Measurements from ENCODE around the gene PSMC4. TPM values are rescaled to one million over a fixed set of nuclear protein-coding genes. Genes with fewer than 3 reads are reported as not detected.

Gene PSMC4
- total and polyA plus RNA-seq, 9 donors = 39.3 to 73.5 (median 57.0) TPM

DNA sequence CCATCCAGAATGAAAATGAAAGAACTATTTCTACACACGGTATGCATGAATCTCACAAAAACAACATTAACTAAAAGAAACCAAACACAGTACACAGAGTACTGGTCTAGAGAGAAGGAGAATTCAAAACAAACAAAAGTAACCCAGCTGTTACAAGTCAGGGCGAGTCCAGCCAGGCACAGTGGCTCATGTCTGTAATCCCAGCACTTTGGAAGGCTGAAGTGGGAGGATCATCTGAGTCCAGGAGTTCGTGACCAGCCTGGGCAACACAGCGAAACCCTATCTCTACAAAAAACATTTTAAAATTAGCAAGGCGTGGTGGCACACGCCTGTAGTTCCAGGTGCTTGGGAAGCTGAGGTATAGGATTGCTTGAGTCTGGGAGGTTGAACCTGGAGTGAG, 1.7 kb upstream of the PSMC4 start:
- no peak for TF ChIP-seq POLR2A (IDR thresholded peaks at IDR 0.05)
- TF ChIP-seq, protein P1, sequence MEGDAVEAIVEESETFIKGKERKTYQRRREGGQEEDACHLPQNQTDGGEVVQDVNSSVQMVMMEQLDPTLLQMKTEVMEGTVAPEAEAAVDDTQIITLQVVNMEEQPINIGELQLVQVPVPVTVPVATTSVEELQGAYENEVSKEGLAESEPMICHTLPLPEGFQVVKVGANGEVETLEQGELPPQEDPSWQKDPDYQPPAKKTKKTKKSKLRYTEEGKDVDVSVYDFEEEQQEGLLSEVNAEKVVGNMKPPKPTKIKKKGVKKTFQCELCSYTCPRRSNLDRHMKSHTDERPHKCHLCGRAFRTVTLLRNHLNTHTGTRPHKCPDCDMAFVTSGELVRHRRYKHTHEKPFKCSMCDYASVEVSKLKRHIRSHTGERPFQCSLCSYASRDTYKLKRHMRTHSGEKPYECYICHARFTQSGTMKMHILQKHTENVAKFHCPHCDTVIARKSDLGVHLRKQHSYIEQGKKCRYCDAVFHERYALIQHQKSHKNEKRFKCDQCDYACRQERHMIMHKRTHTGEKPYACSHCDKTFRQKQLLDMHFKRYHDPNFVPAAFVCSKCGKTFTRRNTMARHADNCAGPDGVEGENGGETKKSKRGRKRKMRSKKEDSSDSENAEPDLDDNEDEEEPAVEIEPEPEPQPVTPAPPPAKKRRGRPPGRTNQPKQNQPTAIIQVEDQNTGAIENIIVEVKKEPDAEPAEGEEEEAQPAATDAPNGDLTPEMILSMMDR (IDR thresholded peaks at IDR 0.05) = no peak
- no peak for TF ChIP-seq EP300 (IDR thresholded peaks at IDR 0.05)
- Histone ChIP-seq H3K27me3 (no peaks in the 10 kb centered on the region), H3K9me3 (no peaks in the 10 kb centered on the region), H3K36me3 (no peaks in the 10 kb centered on the region), H3K4me1 (ENCODE audit: insufficient read depth) (peaks cover 4% of the 10 kb centered on the region), H3K4me3 (no peak overlapping the region), H3K27ac (no peak overlapping the region)
- intact Hi-C loops (cut with DNase I) = loop anchor here in 1 of 4 donors (10.0 kb wide), 1 partner anchor 174 kb away; no protein-coding TSS in a partner anchor
- WGBS, 3 donors = 31 to 49% (median 44%) methylated on average over 6 of the region's 6 CpGs
- DNase-seq = no peak

DNA sequence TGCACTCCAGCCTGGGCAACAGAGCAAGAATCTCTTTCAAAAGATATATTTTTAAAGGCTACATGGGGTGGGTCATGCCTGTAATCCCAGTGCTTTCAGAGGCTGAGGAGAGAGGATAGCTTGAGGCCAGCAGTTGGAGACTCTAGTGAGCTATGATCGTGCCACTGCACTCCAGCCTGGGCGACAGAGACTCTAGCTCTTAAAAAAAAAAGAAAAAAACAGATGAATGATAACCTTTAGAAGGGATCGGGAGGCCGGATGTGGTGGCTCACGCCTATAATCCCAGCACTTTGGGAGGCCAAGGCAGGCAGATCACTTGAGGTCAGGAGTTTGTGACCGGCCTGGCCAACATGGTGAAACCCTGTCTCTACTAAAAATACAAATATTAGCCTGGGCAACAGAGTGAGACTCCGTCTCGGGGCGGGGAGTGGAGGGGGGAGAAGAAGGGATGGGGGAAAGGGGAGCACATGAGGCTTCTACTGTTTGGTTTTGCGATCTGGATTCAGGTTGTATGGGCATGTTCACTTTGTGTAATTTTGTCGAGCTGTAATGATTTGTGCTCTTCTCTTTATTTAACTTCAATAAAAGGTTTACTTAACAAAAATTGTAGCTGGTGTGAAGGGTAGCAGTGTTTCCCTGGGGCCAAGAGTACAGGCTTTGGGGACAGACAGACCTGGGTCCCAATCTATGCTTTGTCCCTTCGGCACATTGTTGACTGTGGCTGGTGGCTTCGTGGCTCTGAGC, 1.1 kb upstream of the PSMC4 start:
- DNase-seq = no peak
- TF ChIP-seq POLR2A (IDR thresholded peaks at IDR 0.05) (no peak), EP300 (IDR thresholded peaks at IDR 0.05) (no peak)
- TF ChIP-seq, protein P1 (IDR thresholded peaks at IDR 0.05) = no peak
- intact Hi-C loops (cut with DNase I) = loop anchor here in 1 of 4 donors (10.0 kb wide), 1 partner anchor 175 kb away; no protein-coding TSS in a partner anchor
- 67 to 69% (median 68%) methylated on average over 13 of the region's 13 CpGs for WGBS, 3 donors
- Histone ChIP-seq H3K36me3 (no peaks in the 10 kb centered on the region), H3K27me3 (no peaks in the 10 kb centered on the region), H3K4me1 (ENCODE audit: insufficient read depth) (peaks cover 4% of the 10 kb centered on the region), H3K9me3 (no peaks in the 10 kb centered on the region), H3K4me3 (peak overlapping the region; percentile 82), H3K27ac (peak overlapping the region; percentile 35 to 76)

DNA sequence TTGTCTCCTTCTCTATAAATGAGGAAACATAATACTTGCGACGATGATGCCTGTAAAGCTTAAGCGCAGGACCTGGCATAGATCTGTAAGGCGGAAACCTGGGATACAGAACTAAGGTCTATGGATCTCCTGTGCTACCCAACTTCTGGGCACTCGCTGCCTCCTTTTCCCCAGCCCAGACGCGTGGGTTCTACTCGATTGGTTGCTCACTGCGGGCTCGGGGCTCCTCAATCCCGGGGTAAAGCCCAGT, 615 bp upstream of the PSMC4 start:
- no peaks in the 10 kb centered on the region for H3K9me3 ChIP-seq
- peak overlapping the region; percentile 82 for H3K4me3 ChIP-seq
- TF ChIP-seq POLR2A (IDR thresholded peaks at IDR 0.05) (no peak), EP300 (IDR thresholded peaks at IDR 0.05) (no peak)
- TF ChIP-seq, protein P1 (IDR thresholded peaks at IDR 0.05) = no peak
- H3K27me3 ChIP-seq = no peaks in the 10 kb centered on the region
- 0 to 2% (median 1%) methylated on average over 11 of the region's 11 CpGs for WGBS, 3 donors
- DNase-seq = no peak
- H3K36me3 ChIP-seq = no peaks in the 10 kb centered on the region
- H3K4me1 ChIP-seq (ENCODE audit: insufficient read depth) = peaks cover 4% of the 10 kb centered on the region
- intact Hi-C loops (cut with DNase I) = no loop called here
- peak overlapping the region; percentile 35 to 76 for H3K27ac ChIP-seq

DNA sequence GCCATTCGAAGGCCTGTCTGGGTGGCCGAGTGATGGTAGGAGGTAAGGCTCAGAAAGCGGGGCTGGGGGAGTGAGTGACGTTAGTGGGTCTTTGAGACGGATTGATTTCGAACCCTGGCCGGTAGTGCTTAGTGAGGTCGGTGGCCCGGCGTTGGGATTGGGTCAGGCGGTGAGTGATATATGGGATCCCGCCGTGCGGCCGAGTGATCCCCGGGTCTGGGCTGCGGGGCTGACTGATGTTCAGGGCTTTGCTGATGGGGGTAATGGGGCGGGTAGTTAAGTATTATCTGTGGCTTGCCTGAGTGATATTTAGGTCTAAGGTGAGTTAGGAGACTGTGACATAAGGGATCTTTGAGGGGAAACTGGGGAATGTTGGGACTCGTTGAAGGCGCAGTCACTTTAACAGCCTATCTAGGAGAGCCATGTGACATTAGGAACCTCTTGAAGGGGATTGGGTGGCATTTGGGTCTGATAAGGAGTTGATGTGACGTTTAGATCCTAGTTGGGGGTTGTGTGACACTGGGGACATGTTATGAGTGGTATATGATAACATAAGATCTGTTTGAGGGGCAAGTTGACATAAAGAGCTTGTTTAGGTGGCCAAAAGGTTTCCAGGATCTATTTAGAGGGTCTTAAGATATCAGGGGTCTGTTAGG, 543 bp downstream of the PSMC4 start:
- 1 to 3% (median 1%) methylated on average over 21 of the region's 21 CpGs for WGBS, 3 donors
- H3K27ac ChIP-seq = peak overlapping the region; percentile 50 to 80
- H3K36me3 ChIP-seq = no peaks in the 10 kb centered on the region
- H3K9me3 ChIP-seq = no peaks in the 10 kb centered on the region
- no peak for TF ChIP-seq POLR2A (IDR thresholded peaks at IDR 0.05)
- TF ChIP-seq, protein P1 (IDR thresholded peaks at IDR 0.05) = no peak
- no peak for TF ChIP-seq EP300 (IDR thresholded peaks at IDR 0.05)
- H3K27me3 ChIP-seq = no peaks in the 10 kb centered on the region
- no peak for DNase-seq
- peak overlapping the region; percentile 82 for H3K4me3 ChIP-seq
- peaks cover 4% of the 10 kb centered on the region for H3K4me1 ChIP-seq (ENCODE audit: insufficient read depth)
- intact Hi-C loops (cut with DNase I) = no loop called here
